Forelimb muscle (tissue), 1 donor: ENCODE data around the gene PCK2. TPM values are rescaled to one million over a fixed set of nuclear protein-coding genes. Genes with fewer than 3 reads are reported as not detected.

Experiments used
- DNase-seq: peaks from one replicate; pipeline ENCODE4 v3.0.0-alpha.2; 2013; ENCODE audit warnings: low read depth
- polyA plus RNA-seq: library from polyadenylated mRNA; unstranded; fragments of 120-200 nt; gene quantifications from one replicate; pipeline ENCODE4 v1.2.1, GENCODE V29; 2013; ENCODE audit not compliant: insufficient read length

Gene PCK2
- polyA plus RNA-seq, 1 donor = 3.6 TPM

DNA sequence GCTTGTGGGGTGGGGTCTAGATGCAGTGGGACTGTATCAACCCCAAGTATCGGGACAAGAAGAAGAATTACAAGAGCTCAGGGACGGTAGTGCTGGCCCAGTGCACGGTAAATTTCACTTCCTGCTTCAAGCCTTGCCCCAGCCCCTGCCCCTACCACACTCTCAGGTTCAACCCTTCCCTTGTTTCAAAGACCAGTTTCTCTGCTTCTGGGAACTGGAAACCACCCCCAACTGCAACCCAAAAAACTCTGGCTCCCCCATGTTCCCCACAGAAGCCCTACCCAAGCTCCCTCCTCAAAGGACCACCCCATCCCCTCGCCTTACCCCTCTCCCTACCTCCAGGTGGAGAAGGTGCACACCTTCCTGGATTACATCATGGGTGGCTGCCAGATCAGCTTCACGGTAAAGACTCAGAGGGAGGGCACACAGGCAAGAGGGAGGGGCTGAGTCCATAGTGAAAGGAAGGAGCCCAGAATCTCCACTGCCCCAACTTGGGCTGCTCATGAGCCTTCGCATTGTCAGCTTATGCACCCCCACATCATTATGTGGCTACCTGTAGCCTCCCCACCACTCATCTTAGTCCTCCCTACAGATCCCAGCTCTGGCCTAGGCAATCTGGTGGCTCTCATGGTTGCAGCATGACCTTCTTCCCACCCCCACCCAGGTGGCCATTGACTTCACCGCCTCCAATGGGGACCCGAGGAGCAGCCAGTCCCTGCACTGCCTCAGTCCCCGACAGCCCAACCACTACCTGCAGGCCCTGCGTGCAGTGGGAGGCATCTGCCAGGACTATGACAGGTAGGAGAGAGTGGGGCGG lies 18.4 kb upstream of the PCK2 start:
- no peak for DNase-seq

DNA sequence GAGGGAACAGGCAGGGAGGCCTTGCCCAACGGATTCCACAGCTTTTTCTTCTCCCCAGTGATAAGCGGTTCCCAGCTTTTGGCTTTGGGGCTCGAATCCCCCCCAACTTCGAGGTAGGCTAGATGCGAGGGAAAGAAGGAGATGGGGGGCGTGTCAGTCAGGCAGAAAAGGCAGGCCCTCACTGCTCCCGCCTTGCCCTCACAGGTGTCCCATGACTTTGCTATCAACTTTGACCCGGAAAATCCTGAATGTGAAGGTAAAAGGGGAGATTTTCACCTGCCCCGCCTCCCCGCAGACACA lies 17.9 kb upstream of the PCK2 start:
- DNase-seq = no peak

DNA sequence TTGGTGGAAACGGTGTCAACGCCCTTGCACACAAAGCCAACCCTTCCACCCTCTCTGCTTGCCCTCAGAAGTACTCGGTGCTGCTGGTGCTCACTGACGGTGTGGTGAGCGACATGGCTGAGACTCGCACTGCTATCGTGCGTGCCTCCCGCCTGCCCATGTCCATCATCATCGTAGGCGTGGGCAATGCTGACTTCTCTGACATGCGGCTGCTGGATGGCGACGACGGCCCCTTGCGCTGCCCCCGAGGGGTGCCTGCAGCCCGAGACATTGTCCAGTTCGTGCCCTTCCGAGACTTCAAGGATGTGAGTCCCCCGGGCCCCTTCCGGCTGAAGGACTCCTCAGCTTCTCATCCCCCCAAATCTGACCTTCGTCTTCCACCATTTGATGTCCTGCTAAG lies 17.0 kb upstream of the PCK2 start:
- DNase-seq = no peak

DNA sequence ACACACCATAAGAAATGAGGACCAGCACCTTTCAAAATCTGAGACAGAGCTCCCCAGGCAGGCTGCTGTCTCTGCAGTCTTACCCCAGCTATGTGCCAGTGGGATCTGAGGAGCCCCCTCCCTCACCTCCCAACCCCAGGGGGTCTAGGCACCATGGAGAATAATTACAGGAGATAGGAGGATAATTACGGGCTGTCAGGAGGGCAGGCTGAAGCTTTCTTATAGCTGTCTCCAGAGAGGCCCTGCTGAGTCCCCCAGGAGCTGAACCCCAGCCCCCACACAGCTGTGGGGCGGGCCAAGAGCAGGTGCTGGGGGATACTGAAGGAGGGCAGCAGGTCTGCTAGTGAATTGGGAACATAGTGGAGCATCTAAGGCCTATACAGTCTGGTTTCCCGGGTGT lies 16.0 kb upstream of the PCK2 start:
- no peak for DNase-seq

DNA sequence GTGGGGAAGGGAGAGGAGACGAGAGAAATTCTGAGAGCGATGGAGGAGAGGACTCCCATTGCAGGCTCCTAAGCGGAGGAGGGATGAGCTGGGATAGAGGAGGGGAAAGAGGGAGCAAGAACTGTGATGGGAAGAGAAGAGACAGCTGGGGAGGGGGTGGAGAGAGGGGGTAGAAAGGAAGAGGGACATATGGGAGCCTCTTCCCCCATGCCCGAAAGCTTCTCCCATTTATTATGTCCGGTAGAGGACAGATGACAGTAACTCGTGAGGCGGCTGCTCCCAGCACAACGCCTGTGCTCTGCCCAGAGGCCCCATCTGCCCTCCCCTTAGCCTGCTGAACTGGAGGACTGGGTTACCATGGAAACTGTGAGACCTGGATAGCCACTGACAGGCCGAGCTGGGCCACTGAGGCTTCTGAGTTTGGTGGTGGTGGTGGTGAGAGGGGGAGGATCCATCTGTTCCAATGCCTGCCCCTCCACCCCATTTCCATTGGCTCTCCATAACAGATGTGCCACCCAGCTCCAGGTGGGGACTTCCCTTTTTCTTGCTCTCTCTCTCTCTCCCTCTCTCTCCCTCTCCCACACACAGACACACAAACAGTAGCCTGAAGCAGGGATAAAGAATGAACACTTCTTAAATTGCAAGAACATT lies 14.5 kb upstream of the PCK2 start:
- DNase-seq = no peak

DNA sequence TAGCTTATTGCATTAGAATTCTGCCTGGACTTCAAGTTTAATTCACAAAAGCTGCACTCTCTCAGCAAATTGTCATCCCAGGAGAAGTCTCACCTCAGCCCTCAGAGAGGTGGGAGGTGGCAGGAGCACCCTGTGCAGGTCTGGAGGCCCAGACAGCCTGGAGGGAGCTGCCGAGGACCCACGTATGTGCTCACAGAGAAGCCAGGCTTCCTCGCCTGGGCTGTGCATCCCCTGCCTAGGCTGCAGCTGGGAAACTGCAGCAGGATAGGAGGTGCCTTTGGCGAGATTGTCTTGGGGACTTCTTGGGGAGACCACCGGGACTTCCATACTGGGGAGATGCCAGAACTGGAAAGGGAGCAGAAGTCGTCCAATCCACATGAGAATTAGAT lies 14.0 kb upstream of the PCK2 start:
- no peak for DNase-seq

DNA sequence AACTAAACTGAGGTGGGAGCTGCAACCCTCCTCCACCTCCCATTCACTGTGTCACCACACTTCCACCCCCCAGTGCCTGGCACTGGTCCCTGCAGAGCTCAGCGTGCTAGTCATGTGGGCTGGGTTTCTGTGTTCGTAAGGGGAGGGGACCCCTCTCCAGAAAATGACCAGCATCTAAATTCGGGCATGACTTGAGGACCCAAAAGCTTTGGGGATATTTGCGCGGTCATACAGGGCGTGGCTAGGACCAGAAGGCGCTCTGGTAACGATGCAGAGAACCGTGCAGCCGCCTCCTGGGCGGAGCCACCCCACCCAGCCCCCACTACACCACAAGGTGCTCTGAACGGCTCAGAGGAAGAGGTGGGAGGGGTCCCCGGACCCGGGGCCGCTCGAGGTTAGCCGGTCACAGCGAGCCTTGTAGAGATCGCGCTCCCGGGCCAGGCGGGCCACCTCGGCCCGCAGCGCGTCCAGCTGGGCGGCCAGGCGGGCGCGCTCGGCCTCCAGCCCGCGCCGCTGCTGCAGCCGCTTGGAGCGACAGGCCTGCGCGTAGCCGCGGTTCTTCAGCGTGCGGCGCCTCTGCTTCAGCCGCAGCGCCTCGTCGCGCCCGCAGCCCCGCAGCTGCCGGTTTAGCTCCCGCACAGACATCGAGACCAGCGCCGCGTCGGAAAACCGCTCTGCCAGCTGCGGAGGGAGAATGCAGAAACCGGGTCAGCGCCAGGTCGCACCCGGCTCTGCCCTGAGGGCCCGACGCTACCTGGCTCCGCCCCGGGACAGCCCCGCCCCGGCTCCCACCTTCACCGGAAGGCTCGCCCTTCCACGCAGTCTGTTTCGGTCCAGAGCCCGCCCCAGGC lies 13.0 kb upstream of the PCK2 start:
- no peak for DNase-seq

DNA sequence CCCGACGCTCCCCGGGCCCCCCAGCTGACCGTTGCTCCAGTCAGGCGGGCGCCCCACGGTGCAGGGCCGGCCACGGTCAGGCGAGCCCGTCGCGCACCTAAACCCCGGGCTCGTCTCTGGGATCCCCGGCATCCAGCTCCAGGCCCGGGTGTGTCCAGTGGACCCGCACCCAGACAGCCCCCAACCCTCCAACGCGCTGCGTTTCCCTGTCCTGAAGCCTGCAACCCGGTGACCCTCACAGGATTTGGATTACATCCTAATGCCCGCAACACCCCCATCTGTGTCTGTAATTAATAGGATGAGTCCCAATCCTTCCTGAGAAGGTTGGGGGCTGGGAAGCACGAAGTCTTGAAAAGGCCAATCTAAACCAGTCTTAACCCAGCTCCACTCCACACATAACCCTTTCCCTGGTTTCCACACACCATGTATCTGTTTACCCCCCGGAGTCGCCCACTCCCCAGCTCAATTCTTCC lies 12.3 kb upstream of the PCK2 start:
- no peak for DNase-seq

DNA sequence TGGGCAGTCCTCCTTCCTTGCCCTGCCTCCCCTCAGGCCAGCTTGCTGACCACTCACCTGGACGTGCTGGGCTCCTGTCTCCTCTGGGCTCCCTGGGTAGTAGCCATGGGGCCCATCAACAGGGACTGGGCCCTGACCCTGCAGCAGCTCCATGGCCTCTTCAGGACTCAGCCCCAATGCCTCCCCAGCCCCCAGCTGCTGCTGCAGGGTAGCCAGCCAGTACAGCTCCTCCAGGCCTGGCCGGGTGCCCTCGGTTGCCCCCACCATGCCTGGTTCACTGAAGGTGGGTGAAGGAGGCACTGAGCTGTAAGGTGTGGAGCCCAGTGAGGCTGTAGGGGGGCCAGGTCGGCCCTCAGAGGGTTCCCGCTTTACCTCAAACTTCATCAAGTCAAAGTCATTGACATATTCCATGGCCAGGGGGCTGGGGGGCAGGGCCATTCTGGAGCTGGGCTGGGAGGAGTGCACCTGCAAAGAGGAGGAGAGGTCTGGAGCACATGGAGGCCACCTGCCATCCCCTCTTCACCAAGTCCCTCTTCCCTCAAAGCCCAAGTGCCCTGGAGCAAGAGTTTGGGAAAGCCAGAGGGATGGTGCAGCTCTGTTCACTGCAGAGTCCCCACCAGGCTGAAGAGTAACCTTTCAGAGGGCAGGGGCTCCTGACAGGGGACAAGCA lies 11.6 kb upstream of the PCK2 start:
- no peak for DNase-seq

DNA sequence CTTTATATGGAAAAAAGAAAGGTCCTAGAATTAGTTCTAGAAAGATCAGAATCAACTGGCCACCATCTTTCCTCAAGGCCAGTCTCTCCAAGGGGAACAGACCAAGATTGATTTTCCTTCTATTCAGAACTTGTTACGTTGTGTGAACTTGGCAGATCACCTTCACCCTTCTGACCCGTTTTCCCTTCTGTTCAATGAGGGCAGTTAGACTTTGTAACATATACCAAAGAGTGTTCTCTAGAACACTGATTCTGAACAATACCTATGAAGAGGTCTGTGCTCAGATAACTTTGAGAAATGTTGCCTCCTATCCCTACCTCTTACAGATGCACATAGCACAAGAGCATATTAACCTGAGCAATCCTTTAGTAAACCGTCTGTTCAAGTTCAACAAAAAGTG lies 10.6 kb upstream of the PCK2 start:
- no peak for DNase-seq

DNA sequence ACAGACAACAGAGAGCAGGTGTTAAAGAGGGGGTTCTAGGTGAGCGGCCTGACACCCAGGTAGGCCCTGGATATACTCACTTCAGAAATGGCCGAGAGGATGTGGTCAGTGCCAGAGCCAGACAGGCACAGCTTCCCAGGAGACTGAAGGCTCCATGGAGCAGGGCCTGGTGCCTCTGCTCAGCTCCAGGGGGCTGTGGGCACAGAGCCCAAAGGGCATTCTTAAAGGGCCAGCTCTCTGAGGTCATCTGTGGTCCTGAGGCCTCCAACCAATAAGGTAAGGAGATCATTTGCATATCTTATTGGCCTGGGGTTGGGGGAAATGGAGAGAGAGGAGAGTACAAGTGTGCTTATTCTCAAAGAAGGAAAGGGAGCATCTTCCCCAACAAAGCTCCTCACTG lies 9.7 kb upstream of the PCK2 start:
- no peak for DNase-seq

DNA sequence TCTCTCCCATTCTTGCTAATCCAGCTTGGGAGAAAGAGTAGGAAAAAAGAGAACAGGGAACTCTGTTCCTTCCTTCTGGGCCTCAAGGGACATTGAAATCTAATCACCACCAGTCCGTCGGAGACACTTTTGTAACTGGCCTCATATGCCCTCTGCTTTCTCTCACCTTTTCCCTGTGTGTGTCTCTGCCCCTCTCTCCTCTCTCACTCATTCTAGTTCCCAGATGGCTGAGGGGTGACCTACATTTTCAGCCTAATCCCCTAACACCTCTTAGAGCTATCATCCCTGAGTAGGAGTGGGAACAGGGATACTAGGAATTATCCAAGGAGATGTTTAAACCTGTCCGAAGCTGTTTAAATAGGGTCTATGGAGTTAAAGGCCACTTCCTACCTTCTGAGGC lies 8.9 kb upstream of the PCK2 start:
- no peak for DNase-seq

DNA sequence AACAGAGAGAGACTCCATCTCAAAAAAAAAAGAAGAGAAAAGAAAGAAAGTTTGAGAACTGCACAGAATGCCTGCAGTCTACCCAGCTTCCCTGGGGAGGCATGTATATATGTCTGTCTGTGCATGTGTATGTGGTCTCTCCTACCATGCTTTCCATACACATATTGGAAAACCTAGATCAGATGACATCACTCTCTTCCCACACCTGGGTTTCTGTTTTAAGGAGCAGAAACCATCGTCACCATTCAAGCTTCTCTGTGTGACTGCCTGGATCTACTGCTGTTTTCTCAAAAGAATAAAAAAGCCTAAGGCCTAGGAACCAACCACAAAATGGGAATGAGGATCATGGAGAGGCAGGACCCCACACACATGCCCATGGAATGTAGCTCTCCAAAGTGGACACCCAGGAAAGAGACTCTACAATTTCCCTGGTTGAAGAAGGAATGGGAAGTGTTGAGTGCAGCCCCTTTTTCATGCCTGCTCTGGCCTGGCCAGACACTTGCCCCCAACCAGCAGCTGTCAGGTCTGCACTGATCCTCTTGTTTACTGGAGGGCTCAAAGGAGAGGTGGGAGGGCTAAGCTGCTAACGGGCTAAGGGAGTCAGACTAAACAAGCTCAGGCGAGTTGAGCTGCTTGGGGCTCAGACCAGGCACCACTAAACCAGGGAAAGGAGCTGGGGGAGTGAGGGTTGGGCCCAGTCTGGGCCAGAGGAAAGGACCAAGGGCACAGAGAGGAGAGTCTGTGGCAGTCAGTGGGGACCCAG lies 7.7 kb upstream of the PCK2 start:
- DNase-seq = no peak

DNA sequence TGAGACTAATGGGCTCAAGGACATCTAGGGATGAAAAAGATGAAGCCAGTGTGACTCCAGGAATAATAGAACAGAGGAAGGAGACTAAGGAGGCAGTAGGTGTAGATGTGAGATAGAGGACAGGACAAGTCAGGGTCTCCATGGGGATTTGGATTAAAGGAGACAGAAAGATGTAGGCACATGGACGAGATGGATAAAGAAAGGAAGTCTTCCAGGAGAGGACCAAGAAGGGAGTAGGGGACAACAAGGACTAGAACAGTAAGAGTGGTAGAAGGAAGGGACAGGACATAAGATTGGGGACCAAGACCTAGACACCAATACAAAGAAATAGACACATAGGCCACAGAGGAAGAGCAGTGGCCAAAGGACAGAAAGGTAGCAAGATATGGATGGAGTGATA lies 7.1 kb upstream of the PCK2 start:
- no peak for DNase-seq

DNA sequence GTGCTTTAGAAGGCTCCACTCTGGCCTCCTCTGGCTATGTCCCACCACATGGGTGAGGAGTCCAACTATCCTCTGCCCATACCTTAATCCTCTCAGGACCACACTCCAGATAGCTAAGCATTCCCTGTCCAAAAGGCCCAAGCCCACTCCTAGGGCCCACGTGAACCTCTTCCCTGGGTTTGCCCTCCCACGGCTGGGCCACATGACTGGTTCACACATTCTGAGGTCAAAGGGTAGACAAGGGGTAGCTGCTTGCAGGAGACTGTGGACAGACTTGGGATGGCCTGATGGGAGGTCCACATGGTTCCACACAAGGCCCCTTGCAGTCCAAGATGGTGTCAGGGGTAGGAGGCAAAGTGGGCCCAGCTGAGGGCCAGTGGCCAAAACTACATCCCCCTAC lies 6.0 kb upstream of the PCK2 start:
- no peak for DNase-seq

DNA sequence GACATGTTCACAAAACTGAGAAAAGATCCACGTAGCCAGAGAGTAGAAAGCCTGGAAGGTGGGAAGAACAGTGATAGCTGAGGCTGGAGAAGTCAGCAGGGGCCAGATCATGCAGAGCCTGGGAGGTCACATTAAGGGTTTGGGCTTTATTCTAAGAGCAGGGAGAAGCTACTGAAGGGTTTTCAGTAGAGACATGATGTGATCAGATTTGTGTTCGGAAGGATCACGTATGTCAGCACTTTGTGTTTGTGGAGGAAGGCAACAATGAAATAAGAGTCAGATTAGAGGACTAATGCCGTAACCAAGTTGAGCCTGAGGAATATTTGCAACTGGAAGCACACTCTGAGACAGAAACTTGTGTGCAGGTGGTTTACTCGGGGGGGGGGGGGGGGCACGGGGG lies 4.2 kb upstream of the PCK2 start:
- DNase-seq = no peak

DNA sequence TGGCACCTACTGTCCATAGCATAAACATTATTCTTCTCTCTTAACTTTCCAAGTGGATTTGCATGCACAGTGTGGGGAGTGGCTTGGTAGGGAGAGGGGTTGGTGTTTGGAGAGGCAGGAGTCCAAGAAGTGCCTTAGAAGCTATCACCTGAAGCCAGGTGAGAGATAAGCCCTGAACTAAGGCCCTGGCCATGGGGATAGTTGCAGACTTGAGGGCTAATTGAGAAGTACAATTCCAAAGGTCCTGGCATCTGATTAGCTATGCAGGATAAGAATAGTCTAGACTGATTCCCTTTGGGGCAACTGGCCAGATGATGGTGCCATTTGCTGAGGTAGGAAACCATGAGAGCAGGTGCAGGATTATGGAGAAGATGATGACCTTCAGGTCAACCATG lies 2.0 kb upstream of the PCK2 start:
- DNase-seq = no peak

DNA sequence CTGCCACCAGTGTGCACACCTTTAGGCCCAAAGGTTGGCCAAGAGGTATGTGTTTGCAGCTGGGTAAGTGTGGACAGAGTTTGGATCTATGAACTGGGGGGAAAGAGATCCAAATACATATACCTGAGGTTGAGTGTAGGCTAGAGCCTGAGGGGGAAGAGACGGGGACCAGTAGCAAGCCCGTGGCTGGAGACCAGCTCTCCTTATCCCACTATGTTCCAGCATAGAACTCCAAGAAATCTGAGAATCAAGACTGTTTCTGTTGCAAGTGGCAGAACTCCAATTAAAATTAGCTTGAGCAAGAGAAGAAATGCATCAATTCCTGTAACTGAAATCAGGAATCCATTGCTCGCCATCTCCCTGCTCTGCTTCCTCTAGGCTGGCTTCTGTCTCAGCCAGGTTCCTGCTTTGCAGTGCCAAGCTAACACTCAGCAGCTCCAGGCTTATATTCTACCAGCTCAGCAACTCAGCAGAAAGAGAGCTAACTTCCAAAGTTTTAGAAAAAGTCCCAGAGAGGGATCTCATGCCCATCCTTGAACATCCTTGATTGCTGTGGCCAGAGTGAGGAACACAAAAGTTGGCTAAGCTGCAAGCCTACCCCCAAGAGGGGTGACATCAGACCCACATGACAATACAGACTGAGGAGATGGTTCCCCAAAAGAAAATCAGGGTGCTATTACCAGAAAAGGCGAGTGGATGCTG lies 1.5 kb upstream of the PCK2 start:
- DNase-seq = no peak

DNA sequence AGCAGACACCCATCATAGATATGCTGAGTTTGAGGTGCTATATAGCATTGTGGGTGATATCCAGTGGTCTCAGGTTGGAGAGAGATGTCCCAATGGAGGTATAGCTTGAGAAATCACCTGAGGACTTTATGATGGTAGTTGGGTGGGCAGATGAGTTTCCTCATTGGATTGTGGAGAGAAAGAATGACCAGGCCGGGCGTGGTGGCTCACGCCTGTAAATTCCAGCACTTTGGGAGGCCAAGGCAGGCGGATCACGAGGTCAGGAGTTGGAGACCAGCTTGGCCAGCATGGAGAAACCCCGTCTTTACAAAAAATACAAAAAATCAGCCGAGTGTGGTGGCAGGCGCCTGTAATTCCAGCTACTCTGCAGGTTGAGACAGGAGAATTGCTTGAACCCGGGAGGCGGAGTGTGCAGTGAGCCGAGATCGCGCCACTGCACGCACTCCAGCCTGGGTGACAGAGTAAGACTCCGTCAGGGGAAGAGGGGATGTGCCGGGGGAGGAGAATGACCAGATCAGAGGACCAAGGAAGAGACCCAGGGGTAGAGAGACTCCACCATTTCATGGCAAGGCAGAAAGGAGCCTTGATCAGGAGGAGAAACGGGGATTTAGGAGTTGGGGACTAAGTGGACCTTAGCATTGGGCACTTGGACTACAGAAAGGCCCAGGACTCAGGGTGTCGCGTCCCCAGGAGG lies 757 bp upstream of the PCK2 start:
- no peak for DNase-seq

DNA sequence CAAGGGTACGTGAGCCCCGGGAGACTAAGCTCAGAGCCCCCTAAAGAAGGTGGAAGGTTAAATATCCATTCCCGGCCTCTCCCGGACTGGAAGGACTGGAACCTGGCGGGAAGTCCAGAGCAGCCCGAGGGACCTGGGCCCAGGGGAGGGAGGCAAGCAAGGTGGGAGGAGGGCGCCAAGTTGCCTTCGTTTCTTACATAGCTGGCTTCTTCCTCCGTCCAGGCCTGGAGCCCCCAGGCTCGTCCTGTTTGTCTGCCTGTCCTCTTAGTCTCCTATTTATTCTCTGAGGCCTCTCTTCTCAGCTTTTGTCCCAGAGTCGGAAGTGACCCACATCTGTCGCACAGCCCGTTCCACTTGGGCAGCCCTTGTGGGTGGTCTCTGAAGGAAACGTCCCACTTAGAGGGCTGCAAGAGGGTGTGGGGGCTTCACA lies 745 bp downstream of the PCK2 start:
- no peak for DNase-seq
